ENCODE results near the gene SETD6.

- TF ChIP-seq CTCF (IDR thresholded peaks at IDR 0.05), result peak in 3 of 4 experiments; percentile 16 to 48 (median 46)
- TF ChIP-seq POLR2A (IDR thresholded peaks at IDR 0.05), result no peak
- TF ChIP-seq EP300 (IDR thresholded peaks at IDR 0.05), result no peak
Measured at GRCh38 chr16:58494981-58495520, 20.3 kb upstream of the SETD6 start.
